K562 (cell line): ENCODE results near the gene POLR3G. TPM values are rescaled to one million over a fixed set of nuclear protein-coding genes. Genes with fewer than 3 reads are reported as not detected.

Experiments
- NCOA6 ChIP-seq: fragments of 450-650 bp; IDR thresholded peaks from 2 replicates; pipeline ENCODE4 v1.6.1; 2017; ENCODE audit warnings: mild to moderate bottlenecking
- RBBP5 ChIP-seq: fragments of 200-600 bp; sonication (generic); IDR thresholded peaks from 2 replicates; pipeline ENCODE4 v1.6.1; 2012; ENCODE audit warnings: borderline replicate concordance, mild to moderate bottlenecking, low read length, control low read depth, inconsistent platforms; ENCODE audit not compliant: insufficient read depth, poor library complexity, severe bottlenecking
- TFAM ChIP-seq: fragments of 250-450 bp; sonication (Bioruptor Pico); conservative IDR thresholded peaks from 2 replicates; pipeline ENCODE4 v1.5.0; 2021; ENCODE audit warnings: mild to moderate bottlenecking, moderate library complexity
- polyA plus RNA-seq, 8 experiments: library from polyadenylated mRNA; depleted of rRNA in 4 of 8; stranded (reverse) in 5 of 8; unstranded in 3 of 8; fragments of >200 nt; fragmentation: Nextera tagmentation in 2 of 8; fragmentation: Illumina TruSeq in 1 of 8; extraction: Ambion mirVana in 2 of 8; extraction: Trizol in 1 of 8; gene quantifications; 2 replicates each; pipeline versions ENCODE4 v1.2.1 to v1.2.3, GENCODE V29; 2011 to 2014; ENCODE audit warnings: inconsistent platforms in 1 of 8, missing spikeins in 1 of 8
- total RNA-seq, 7 experiments: library from RNA; depleted of rRNA in 6 of 7; stranded (reverse); fragments of >200 nt in 6 of 7; fragmentation: Illumina TruSeq in 2 of 7; extraction: Trizol in 2 of 7; gene quantifications; 2 replicates each; pipeline versions ENCODE4 v1.2.1 to v1.2.3, GENCODE V29; 2011 to 2021; ENCODE audit warnings: low replicate concordance in 1 of 7
- TF ChIP-seq, protein P1 (sequence below): fragments of 450-650 bp; formaldehyde crosslinking; IDR thresholded peaks from 2 replicates; pipeline ENCODE4 v1.4.0; 2022; ENCODE audit warnings: missing genetic modification characterization
- TF ChIP-seq, protein P2 (sequence below): sonication (generic); formaldehyde crosslinking; IDR thresholded peaks from 2 replicates; pipeline ENCODE4 v1.8.1; 2023; ENCODE audit warnings: mild to moderate bottlenecking, missing genetic modification reagents, moderate library complexity

The POLR3G gene
- total and polyA plus RNA-seq, 9 of the 15 experiments (the other 6 are each of a cell fraction or from before 2014, with no cell fraction given) = 39.0 to 111 (median 59.0) TPM

DNA sequence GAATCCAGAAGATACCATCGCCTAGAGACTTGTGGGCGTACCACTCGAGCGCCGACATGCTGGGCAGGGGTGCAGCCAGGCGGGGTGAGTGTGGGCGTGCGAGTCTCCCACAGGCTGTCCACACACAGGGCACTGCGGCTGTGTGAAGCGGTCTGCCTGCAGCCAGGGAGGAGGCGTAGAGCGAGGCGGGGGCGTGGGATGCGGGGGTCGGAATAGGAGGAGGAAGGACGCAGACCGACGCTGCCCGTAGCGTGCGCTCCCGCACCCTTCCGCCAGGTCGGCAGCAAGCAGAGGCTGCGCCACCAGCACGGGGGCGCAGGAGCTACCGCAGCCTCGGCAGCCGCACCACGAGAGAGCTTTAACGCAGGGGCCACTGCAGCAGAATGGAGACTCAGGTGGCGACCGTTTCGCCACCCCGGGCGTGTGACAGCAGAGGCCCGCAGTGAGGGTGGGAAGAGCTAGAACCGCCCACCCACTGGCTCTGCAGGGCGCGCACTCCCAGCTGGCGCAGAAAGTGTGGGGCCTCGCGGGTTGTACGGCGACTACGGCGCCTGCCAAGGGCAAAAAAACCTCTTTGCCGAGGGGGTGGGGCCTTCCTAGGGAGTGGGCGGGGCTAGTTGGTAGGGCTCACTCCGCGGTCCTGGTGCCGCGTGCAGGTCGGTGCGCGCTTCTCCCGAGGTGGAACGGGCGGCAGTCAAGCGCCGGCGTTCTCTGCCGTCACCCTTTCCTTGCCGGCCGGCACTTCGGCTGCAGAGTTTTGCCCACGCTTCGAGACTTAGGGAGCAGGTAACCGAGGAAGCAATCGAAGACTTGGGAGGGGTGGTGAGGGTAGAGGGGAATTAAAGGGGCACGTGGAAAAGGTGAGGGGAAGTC is at the start of gene POLR3G, which contains the start of gene MBLAC2 (continued):
- TF ChIP-seq, protein P1, sequence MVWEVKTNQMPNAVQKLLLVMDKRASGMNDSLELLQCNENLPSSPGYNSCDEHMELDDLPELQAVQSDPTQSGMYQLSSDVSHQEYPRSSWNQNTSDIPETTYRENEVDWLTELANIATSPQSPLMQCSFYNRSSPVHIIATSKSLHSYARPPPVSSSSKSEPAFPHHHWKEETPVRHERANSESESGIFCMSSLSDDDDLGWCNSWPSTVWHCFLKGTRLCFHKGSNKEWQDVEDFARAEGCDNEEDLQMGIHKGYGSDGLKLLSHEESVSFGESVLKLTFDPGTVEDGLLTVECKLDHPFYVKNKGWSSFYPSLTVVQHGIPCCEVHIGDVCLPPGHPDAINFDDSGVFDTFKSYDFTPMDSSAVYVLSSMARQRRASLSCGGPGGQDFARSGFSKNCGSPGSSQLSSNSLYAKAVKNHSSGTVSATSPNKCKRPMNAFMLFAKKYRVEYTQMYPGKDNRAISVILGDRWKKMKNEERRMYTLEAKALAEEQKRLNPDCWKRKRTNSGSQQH = no peak
- TF ChIP-seq RBBP5 = peak; percentile 96
- no peak for TF ChIP-seq NCOA6
- TF ChIP-seq, protein P2, sequence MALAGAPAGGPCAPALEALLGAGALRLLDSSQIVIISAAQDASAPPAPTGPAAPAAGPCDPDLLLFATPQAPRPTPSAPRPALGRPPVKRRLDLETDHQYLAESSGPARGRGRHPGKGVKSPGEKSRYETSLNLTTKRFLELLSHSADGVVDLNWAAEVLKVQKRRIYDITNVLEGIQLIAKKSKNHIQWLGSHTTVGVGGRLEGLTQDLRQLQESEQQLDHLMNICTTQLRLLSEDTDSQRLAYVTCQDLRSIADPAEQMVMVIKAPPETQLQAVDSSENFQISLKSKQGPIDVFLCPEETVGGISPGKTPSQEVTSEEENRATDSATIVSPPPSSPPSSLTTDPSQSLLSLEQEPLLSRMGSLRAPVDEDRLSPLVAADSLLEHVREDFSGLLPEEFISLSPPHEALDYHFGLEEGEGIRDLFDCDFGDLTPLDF (CRISPR knock-in tag) = 0 out of 2 replicates have a peak, but pooled peaks have one; percentile 52
- no peak for TF ChIP-seq TFAM (CRISPR knock-in tag)
